Measurements from ENCODE around the gene KCNJ3.

- no peak for TF ChIP-seq USF2 (IDR thresholded peaks at IDR 0.05)
- no peak for TF ChIP-seq RARB (CRISPR knock-in tag; IDR thresholded peaks at IDR 0.05)
- TF ChIP-seq MYC (IDR thresholded peaks at IDR 0.05; ENCODE audit: borderline replicate concordance, low read length) = no peak
- no peak for TF ChIP-seq CHD4 (IDR thresholded peaks at IDR 0.05; ENCODE audit: borderline replicate concordance)
- no peak for TF ChIP-seq CTCF (IDR thresholded peaks at IDR 0.05)
- TF ChIP-seq REST (IDR thresholded peaks at IDR 0.05) = no peak
- no peak for TF ChIP-seq EP300 (IDR thresholded peaks at IDR 0.05)
These were observed 9.3 kb upstream of the KCNJ3 start for GRCh38 chr2:154689158-154689557.
